ENCODE results near the gene NMNAT3. TPM values are rescaled to one million over a fixed set of nuclear protein-coding genes. Genes with fewer than 3 reads are reported as not detected.

NMNAT3 gene
- polyA plus RNA-seq (2011; rRNA removed) (2.6 and 2.9 TPM in 2 replicates), polyA plus RNA-seq (2017; fragmentation: RNase III; extraction: RNeasy Plus Mini Kit Qiagen cat#74134 plus additional on column Dnase treatment) (1.2 to 1.4 TPM (median 1.2 TPM) in 3 replicates), polyA minus RNA-seq (2011; rRNA and poly(A)+ RNA removed) (2.7 and 5.4 TPM in 2 replicates)
- 2.4 and 2.5 TPM in 2 replicates for polyA plus RNA-seq (2012; cell fraction: cytosol; rRNA removed)
- polyA plus RNA-seq (2012; cell fraction: nucleus; rRNA removed) = 1.8 and 3.0 TPM in 2 replicates

- peak; percentile 95 to 100 for ATAC-seq
- no peak for TF ChIP-seq HEYL (CRISPR knock-in tag; IDR thresholded peaks at IDR 0.05)
- no peak for TF ChIP-seq SMC3 (IDR thresholded peaks at IDR 0.05)
- no peak for TF ChIP-seq RAD21 (conservative IDR thresholded peaks at IDR 0.05 in 1 of 2, IDR thresholded peaks at IDR 0.05 in 1 of 2)
- no peak for TF ChIP-seq HMGXB4 (CRISPR knock-in tag; IDR thresholded peaks at IDR 0.05; ENCODE audit: borderline replicate concordance)
- peak; percentile 69; the same call in 1 of the 2 replicates for TF ChIP-seq PHF8 (IDR thresholded peaks at IDR 0.05; ENCODE audit: borderline replicate concordance, low read depth)
- peak; percentile 70 for TF ChIP-seq USF2 (IDR thresholded peaks at IDR 0.05)
- peak; percentile 44; the same call in 1 of the 2 replicates for TF ChIP-seq MAX (IDR thresholded peaks at IDR 0.05)
- TF ChIP-seq ATOH8 (CRISPR knock-in tag; IDR thresholded peaks at IDR 0.05; ENCODE audit: low read depth) = no peak
- peak within 1 kb of the TSS; percentile 70 for H3K4me2 ChIP-seq
- H3K4me1 ChIP-seq = no peaks in the 10 kb centered on the region
- DNase-seq (ENCODE audit: low read depth in 1 of 2, low spot score in 1 of 2) = peak; percentile 47 to 73
- ChIA-PET POLR2A (no interaction called here), CTCF (interaction anchor here (0.7 to 1.1 kb wide), 2 partner anchors 41 to 282 kb away, joined by 3 read pairs; no protein-coding TSS in a partner anchor)
- no peaks in the 10 kb centered on the region for H3K9me3 ChIP-seq
- WGBS (ENCODE audit: missing lambda C conversion rate) = 1% methylated on average over 9 of the region's 65 CpGs
- no peak for FAIRE-seq
- peak within 1 kb of the TSS; percentile 65 for H3K4me3 ChIP-seq
- H3K27ac ChIP-seq = peak within 1 kb of the TSS; percentile 64 to 76; a peak in 5 of 6 replicates
Observed at GRCh38 chr3:139677388-139678155, at the start of gene NMNAT3. TSS of gene NMNAT3 (minus strand) at chr3:139677972. CDS start at chr3:139627724, 50,248 bp downstream.

GRCh38 chr3:139721370-139721769, 43.6 kb upstream of the NMNAT3 start:
- WGBS (ENCODE audit: missing lambda C conversion rate) = 20% methylated on average over 1 of the region's 1 CpG

More at GRCh38 chr3:139721370-139721769, 43.6 kb upstream of the NMNAT3 start:
- POLR2A ChIA-PET = no interaction called here
- CTCF ChIA-PET = no interaction called here
- no peak for TF ChIP-seq CEBPB (IDR thresholded peaks at IDR 0.05)
- TF ChIP-seq HMGXB4 (CRISPR knock-in tag; IDR thresholded peaks at IDR 0.05; ENCODE audit: borderline replicate concordance) = no peak
- TF ChIP-seq USF2 (IDR thresholded peaks at IDR 0.05) = no peak
- TF ChIP-seq FOSB (CRISPR knock-in tag; IDR thresholded peaks at IDR 0.05) = no peak
- TF ChIP-seq PHF8 (IDR thresholded peaks at IDR 0.05; ENCODE audit: borderline replicate concordance, low read depth) = no peak
- TF ChIP-seq NR3C1 (IDR thresholded peaks at IDR 0.05) = no peak
- no peak for TF ChIP-seq MAFK (IDR thresholded peaks at IDR 0.05; ENCODE audit: partially characterized antibody)
- TF ChIP-seq HEYL (CRISPR knock-in tag; IDR thresholded peaks at IDR 0.05) = no peak
- no peak for TF ChIP-seq POLR2AphosphoS2 (conservative IDR thresholded peaks at IDR 0.05; ENCODE audit: low read length)
- no peak for TF ChIP-seq POLR2A (IDR thresholded peaks at IDR 0.05; ENCODE audit: low read length)
- TF ChIP-seq PBX3 (IDR thresholded peaks at IDR 0.05) = no peak
- TF ChIP-seq CBX2 (IDR thresholded peaks at IDR 0.05; ENCODE audit: borderline replicate concordance, low read depth) = no peak
- no peak for TF ChIP-seq NFE2L2 (conservative IDR thresholded peaks at IDR 0.05; ENCODE audit: low read length)
- no peak for TF ChIP-seq ELK1 (IDR thresholded peaks at IDR 0.05; ENCODE audit: low read depth, low read length)
- Histone ChIP-seq H3K9me3 (no peaks in the 10 kb centered on the region), H3K27ac (no peak overlapping the region), H3K4me1 (no peaks in the 10 kb centered on the region), H3K4me2 (no peak overlapping the region), H3K4me3 (no peak overlapping the region)
- ATAC-seq (no peak), FAIRE-seq (no peak), DNase-seq (ENCODE audit: low read depth in 1 of 2, low spot score in 1 of 2) (no peak)

Measured in A549 (cell line).